NCI-H1417 (cell line): ENCODE data around the gene C16orf87.
"Not testable (repeated sequence)": the region's sequence is repeated elsewhere in the genome, so short reads cannot be mapped to it uniquely, and the experiment has no call there.

Experiments used
- DNase-seq, 3 experiments: peaks; one replicate each; lab custom pipeline; 2025; lab: John Stamatoyannopoulos, UW

The C16orf87 gene, protein sequence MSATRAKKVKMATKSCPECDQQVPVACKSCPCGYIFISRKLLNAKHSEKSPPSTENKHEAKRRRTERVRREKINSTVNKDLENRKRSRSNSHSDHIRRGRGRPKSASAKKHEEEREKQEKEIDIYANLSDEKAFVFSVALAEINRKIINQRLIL

GRCh38 chr16:46830902-46831647, at the start of gene C16orf87:
C16orf87 (minus strand) TSS chr16:46831180; CDS start chr16:46831149, 31 bp downstream.
- DNase-seq = peak; percentile 92 to 98 (median 95)

- DNase-seq = no peak
Observed at GRCh38 chr16:46875243-46875642, 44.3 kb upstream of the C16orf87 start.

GRCh38 chr16:46873201-46873600, 42.2 kb upstream of the C16orf87 start:
- DNase-seq = no peak

DNA sequence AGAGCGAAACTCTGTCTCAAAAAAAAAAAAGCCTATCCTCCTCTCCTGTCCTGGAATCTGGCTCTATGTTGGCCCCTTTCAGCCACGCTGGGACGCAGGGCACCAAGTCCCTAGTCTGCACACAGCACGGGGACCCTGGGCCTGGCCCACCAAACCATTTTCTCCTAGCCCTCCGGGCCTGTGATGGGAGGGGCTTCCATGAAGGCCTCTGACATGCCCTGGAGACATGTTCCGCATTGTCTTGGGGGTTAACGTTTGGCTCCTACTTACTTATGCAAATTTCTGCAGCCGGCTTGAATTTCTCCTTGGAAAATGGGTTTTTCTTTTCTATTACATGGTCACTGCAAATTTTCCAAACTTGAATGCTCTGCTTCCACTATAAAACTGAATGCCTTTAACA, 40.6 kb upstream of the C16orf87 start:
- no peak for DNase-seq

DNA sequence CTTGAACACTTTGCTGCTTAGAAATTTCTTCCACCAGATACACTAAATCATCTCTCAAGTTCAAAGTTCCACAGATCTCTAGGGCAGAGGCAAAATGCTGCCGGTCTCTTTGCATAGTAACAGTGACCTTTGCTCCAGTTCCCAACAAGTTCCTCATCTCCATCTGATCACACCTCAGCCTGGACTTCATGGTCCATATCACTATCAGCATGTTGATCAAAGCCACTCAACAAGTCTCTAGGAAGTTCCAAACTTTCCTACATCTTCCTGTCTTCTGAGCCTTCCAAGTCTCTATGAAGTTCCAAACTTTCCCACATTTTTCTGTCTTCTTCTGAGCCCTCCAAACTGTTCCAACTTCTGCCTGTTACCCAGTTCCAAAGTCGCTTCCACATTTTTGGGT, 37.9 kb upstream of the C16orf87 start:
- DNase-seq = not testable (repeated sequence)

GRCh38 chr16:46867486-46867885, 36.5 kb upstream of the C16orf87 start:
- DNase-seq = not testable (repeated sequence)

- DNase-seq = no peak
Observed at GRCh38 chr16:46866286-46866685, 35.3 kb upstream of the C16orf87 start.

- DNase-seq = no peak
Observed at GRCh38 chr16:46862555-46863447, 31.8 kb upstream of the C16orf87 start.

DNA sequence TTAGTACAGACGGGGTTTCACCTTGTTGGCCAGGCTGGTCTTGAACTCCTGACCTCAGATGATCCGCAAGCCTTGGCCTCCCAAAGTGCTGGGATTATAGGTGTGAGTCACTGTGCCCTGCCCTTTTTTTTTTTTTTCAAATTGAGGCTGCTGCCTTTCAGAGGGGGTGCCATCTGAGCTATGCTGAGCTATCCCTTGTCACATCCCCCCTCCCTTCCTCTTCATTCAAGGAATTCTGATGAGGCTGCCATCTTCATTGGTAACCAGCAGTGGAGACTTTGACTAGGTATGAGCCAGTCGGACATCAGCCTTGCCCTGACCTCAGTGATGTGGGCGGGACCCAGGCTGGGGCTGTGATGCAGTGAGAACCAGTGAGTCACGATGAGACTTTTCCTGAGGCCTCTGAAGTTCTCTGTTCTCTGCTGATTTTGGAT, 28.8 kb upstream of the C16orf87 start:
- no peak for DNase-seq

GRCh38 chr16:46858151-46858550, 27.2 kb upstream of the C16orf87 start:
- no peak for DNase-seq

- DNase-seq = peak; percentile 41 to 78 (median 41)
Observed at GRCh38 chr16:46857368-46857945, 26.5 kb upstream of the C16orf87 start.

- no peak for DNase-seq
Observed at GRCh38 chr16:46855389-46855788, 24.4 kb upstream of the C16orf87 start.

DNA sequence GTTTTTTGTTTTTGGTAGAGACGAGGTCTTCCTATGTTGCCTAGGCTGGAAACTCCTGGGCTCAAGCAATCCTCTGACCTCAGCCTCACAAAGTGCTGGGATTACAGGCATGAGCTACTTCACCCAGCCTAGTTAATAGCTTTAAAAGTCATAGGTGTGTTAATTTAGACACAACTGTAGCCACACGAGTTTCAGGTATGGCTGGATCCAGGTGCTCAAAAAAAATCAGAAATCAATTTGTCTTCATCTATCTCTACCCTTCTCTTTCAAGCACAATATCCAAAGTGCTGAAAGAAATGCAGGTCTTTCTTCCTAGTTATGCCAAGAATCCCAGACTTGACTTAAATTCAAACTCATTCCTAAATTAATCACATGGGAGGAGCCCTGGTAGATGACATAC, 23.9 kb upstream of the C16orf87 start:
- no peak for DNase-seq

DNA sequence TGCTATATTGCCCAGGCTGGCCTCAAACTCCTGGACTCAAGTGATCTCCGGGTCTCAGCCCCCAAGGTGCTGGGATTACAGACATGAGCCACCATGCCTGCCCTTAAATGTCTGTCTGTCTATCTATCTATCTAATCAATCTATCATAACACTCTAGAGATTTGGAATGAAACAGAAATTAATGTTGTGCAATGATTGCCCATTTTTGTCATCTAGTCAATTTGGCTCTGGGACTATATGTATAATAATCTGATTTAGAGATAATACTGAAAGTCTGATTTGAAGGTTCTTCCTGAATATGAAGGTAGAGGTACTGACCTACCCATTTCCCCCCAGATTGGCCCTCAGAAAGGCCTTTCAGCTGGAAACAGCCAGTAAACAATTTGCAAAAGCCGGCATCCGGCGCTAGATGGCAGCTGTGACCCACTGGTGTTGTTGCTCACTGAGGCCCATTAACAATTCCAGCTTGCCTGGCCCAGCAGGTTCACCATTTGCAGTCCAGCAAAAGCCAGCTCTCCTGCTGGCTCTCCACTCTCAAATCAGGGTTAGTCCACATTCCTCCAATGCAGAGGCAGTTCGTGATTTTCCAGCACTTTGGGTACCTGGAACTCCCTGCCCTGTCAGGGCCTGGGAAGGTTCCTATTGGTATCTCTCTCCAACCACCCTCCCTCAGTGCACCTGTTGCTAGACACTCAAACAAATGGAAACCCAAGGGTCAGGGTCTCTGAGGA, 22.9 kb upstream of the C16orf87 start:
- DNase-seq = peak; percentile 39 to 86 (median 68)

DNA sequence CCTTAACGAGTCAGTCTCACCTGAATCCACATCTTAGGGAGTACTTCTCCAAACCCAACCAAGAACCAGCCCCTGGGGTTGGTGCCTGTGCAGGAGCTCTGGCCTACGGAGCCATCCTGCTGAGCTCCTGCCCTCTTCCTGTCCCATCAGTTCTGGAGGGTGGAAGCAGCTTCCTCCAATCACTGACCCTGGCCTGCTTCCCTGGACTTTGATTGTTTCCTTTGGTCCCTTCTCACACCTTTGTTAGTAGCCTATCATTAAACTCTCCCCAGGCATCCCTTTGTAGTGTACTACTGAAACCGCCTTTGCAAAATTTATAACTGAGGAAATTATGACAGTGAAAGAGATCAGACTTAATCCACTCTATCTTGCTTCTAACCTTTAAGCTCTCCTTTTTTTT, 21.1 kb upstream of the C16orf87 start:
- peak in 1 of 3 experiments; percentile 47 for DNase-seq

DNA sequence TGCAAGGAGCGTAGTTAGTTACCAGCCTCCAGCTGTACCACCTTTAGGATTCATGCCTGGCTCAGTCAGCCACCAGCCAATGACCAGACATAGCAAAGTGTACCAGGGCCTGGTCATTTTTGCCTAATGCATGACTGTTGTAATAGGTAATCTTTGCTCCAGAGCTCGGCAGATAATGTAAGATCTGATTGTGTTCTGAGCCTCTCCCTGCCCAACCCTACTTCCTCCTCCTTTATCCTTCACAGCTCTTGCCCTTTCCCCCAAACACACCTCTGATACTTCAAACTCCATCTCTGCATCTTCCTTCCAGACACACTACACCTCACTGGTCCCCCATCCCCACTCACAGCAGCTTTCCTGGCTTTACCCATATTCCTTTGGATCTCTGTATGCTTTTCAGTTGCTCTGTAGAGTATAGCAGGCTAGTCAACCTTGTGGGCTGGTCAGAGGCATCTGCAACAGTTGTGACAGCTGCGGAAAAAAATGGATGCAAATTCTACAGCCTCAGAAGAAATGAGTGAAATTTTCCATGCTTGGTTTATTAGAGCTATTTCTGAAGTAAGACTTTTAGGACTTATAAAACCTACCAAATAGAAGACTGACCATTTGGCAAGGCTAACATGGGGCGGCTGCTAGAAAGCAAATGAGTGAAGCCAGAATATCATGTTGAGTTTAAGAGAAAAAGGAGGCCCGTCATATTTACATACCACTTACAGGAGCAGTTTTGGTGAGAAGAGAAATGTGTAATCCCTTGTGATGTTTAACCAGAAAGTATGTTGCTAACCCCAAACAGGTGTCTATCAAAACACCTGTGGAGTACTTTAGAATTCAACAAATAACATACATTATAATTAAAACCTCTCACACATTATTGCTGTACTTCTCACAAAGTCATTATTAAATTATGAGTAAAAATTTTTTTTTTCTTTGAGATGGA, 19.9 kb upstream of the C16orf87 start:
- no peak for DNase-seq

DNA sequence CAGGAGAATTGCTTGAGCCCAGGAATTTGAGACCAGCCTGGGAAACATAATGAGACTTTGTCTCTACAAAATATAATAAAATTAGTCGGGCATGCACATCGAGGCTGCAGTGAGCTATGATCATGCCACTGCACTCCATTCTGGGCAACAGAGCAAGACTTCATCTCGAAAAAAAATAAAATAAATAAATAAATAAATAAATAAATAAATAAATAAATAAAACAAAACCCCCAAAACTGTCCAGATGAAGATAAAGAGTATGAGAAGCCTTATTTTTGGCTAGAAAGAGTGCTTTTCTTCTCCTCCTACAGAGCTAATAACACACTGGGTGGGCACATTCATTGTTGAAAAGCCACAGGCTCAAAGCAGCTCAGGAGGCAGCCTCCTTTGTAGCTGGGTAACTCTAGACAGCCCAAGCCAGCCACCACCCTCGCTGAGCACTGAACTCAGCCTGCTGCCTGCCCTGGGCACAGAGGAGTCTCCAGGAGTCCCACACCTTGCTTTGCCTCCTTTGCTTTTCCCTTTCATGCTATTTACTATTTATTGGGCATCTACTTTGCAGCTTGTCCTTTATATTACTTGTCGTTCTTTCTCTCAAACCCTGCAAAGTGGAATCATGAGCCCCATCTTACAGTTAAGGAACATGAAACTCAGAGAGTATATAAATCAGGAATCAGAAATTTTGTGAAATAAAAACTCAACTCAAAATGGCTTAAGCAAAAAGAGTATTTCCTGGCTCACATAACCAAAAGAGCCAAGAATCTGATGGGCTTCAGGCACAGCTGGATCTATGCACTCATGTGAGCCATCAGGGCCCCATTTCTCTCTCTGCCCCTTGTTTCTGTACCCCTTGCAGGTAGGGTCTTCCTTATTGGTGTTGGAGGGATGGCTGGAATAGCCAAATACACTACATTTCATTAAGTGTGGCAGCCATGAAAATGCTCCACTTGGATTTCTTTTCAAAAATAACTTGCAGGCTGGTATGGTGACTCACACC, 18.1 kb upstream of the C16orf87 start:
- DNase-seq = no peak

DNA sequence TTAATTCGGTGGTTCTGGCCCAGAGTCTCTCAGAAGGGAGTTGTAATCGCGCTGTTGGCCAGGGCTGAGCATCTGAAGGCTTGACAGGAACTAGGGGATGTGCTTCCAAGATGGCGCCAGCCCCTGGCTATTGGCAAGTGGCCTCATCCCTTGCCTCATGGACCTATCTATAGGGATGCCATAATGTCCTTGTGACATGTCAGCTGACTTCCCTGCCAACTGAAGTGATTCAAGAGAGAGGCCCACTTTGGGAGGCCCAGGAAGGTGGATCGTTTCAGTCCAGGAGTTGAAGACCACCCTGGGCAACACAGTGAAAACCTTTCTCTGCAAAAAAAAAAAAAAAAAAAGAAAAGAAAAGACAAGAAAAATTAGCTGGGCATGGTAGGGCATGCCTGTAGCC, 15.0 kb upstream of the C16orf87 start:
- no peak for DNase-seq

DNA sequence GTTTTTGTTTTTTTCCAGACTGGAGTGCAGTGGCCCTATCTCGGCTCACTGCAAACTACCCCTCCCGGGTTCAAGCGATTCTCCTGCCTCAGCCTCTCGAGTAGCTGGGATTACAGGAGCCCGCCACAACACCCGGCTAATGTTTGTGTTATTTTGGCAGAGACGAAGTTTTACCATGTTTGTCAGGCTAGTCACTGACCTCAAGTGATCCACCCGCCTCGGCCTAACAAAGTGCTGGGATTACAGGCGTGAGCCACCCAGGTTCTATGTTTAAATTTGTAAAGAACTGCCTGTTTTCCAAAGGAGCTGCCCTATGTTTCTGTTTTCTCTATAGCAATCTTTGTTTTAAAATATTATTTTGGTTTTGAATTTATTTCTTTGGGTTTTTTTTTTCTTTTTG, 13.8 kb upstream of the C16orf87 start:
- DNase-seq = no peak
